ENCODE measurements around the gene NEUROD2. TPM values are rescaled to one million over a fixed set of nuclear protein-coding genes. Genes with fewer than 3 reads are reported as not detected.

The NEUROD2 gene
- total RNA-seq (2022) (not detected in 2 replicates), Bru-seq, nascent RNA (not detected), BruChase-seq, experiment 1, labeled RNA remaining after a 6-hour chase (not detected), BruChase-seq, experiment 2, labeled RNA remaining after a 2-hour chase (not detected)
- long read RNA-seq, result 0 reads

DNA sequence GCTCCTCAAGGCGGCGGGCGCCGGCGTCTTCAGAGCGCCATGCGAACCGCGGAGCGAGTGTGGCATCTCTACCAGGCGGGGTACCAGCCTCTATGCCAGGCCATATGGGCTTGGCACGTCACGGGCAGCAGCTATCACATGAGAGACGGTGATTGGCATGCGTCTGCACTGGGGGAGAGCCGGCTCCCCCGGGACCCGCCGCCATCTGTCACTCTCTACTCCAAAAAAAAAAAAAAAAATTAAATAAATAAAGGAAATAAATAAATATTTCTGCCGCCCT lies at the start of gene NEUROD2:
TSS of gene NEUROD2 (minus strand) at position 70 of the 280 bp plus-strand sequence. CDS start 1,321 bp downstream, outside the sequence.
- Mint-ChIP-seq H3K36me3 (ENCODE audit: insufficient read depth, unreplicated experiment) (no peaks in the 10 kb centered on the region), H3K27ac (ENCODE audit: low read depth, unreplicated experiment) (no peak within 1 kb of the TSS), H3K27me3 (ENCODE audit: insufficient read depth, unreplicated experiment) (peaks cover 72% of the 10 kb centered on the region), H3K9me3 (ENCODE audit: unreplicated experiment) (no peaks in the 10 kb centered on the region), H3K4me1 (ENCODE audit: insufficient read depth, unreplicated experiment) (peaks cover 6% of the 10 kb centered on the region), H3K4me3 (ENCODE audit: unreplicated experiment) (no peak within 1 kb of the TSS)
- no TSS peak for BruUV-seq (replicated peaks)
- CTCF ChIA-PET, result interaction anchor here (0.6 kb wide), 1 partner anchor 14 kb away, joined by 5 read pairs; no protein-coding TSS in a partner anchor
- DNase-seq (ENCODE audit: unreplicated experiment), result no peak
- POLR2A ChIA-PET, result no interaction called here
- no peak for TF ChIP-seq CTCF (IDR thresholded peaks at IDR 0.05; ENCODE audit: unreplicated experiment)
- intact Hi-C loops (cut with micrococcal nuclease), result no loop called here

DNA sequence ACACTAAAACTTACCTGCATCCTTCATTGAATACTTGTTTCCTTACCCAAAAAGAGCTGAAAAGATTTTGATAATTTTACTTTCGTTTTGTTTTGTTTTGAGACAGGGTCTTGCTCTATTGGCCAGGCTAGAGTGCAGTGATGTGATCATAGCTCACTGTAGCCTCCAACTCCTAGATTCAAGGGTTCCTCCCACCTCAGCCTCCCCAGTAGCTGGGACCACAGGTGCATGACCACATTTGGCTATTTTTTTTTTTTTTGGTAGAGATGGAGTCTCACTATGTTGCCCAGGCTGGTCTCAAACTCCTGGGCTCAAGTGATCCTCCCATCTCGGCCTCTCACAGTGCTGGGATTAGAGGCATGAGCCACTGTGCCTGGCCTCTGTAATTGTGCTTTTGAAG lies 47.4 kb upstream of the NEUROD2 start:
- no peak overlapping the region for H3K4me3 Mint-ChIP-seq (ENCODE audit: unreplicated experiment)
- no peaks in the 10 kb centered on the region for H3K4me1 Mint-ChIP-seq (ENCODE audit: insufficient read depth, unreplicated experiment)
- peaks cover 19% of the 10 kb centered on the region for H3K36me3 Mint-ChIP-seq (ENCODE audit: insufficient read depth, unreplicated experiment)
- DNase-seq (ENCODE audit: unreplicated experiment), result no peak
- H3K9me3 Mint-ChIP-seq (ENCODE audit: unreplicated experiment), result no peaks in the 10 kb centered on the region
- BruUV-seq (replicated peaks), result no TSS peak
- CTCF ChIA-PET, result interaction anchor here (0.6 to 2.2 kb wide), 14 partner anchors 10 to 253 kb away, joined by 3 to 9 read pairs (median 4); partner anchors contain the start of gene PGAP3
- no peak for TF ChIP-seq CTCF (IDR thresholded peaks at IDR 0.05; ENCODE audit: unreplicated experiment)
- no peak overlapping the region for H3K27ac Mint-ChIP-seq (ENCODE audit: low read depth, unreplicated experiment)
- POLR2A ChIA-PET, result interaction anchor here (1.2 to 1.3 kb wide), 2 partner anchors 10 to 29 kb away, joined by 3 to 4 read pairs; partner anchors contain the start of gene TCAP
- no peaks in the 10 kb centered on the region for H3K27me3 Mint-ChIP-seq (ENCODE audit: insufficient read depth, unreplicated experiment)
- intact Hi-C loops (cut with micrococcal nuclease), result no loop called here

DNA sequence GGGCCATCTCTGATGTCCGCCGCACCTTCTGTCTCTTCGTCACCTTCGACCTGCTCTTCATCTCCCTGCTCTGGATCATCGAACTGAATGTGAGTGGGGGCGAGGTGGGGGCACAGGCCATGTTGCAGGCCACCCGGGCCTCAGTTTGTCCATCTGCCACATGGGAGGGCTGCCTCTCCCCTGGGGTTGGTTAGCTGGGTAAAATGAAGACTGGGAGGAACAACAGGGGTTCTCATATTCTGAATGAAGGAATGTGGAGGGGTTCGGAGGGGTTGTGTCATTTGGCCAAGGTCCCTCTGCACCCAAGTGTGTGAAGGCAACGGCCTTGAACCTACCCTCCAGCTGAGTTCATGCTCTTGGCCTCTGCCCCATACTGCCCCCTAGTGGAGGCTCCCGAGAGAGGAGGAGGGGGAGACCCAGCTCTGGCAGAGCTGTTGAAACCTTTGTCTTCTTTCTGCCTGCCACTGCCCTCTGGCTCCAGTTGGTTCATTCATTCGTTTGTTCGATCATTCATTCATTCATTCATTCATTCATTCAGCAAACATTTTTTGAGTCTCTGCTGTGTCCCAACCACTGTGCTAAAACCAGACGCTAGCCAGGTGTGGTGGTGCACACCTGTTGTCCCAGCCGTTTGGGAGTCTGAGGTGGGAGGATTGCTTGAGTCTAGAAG lies 46.1 kb upstream of the NEUROD2 start:
- H3K27ac Mint-ChIP-seq (ENCODE audit: low read depth, unreplicated experiment), result no peak overlapping the region

More for the DNA sequence above, 46.1 kb upstream of the NEUROD2 start:
- DNase-seq (ENCODE audit: unreplicated experiment), result peak; percentile 60
- Mint-ChIP-seq H3K4me3 (ENCODE audit: unreplicated experiment) (no peak overlapping the region), H3K36me3 (ENCODE audit: insufficient read depth, unreplicated experiment) (peaks cover 19% of the 10 kb centered on the region), H3K9me3 (ENCODE audit: unreplicated experiment) (no peaks in the 10 kb centered on the region), H3K4me1 (ENCODE audit: insufficient read depth, unreplicated experiment) (no peaks in the 10 kb centered on the region), H3K27me3 (ENCODE audit: insufficient read depth, unreplicated experiment) (no peaks in the 10 kb centered on the region)
- ChIA-PET CTCF (interaction anchor here (0.6 to 2.2 kb wide), 19 partner anchors 8 to 251 kb away, joined by 3 to 6 read pairs (median 3); partner anchors contain the start of gene ERBB2), POLR2A (interaction anchor here (0.6 to 1.0 kb wide), 3 partner anchors 31 to 324 kb away, joined by 3 read pairs; no protein-coding TSS in a partner anchor)
- BruUV-seq (replicated peaks), result no TSS peak
- intact Hi-C loops (cut with micrococcal nuclease), result no loop called here
- TF ChIP-seq CTCF (IDR thresholded peaks at IDR 0.05; ENCODE audit: unreplicated experiment), result peak; percentile 81

Measured in MCF 10A (cell line).